SU-DHL-6 (cell line): ENCODE measurements around the gene CGREF1.

Experiments used
- CTCF ChIP-seq: fragments of 200-600 bp; sonication (generic); IDR thresholded peaks from one replicate; pipeline ENCODE4 v1.5.1; 2017; ENCODE audit warnings: antibody characterized with exemption, mild to moderate bottlenecking, low read length, moderate library complexity; ENCODE audit not compliant: insufficient read depth, poor library complexity, severe bottlenecking
- EZH2phosphoT487 ChIP-seq: fragments of 200-600 bp; sonication (generic), shearing (Covaris generic); conservative IDR thresholded peaks from 2 replicates; pipeline ENCODE4 v1.6.1; 2018; ENCODE audit warnings: mild to moderate bottlenecking, antibody characterized with exemption, low read length, moderate library complexity, mixed read lengths

- TF ChIP-seq CTCF: no peak
- no peak for TF ChIP-seq EZH2phosphoT487
Measured at GRCh38 chr2:27136751-27137150, 17.8 kb upstream of the CGREF1 start.
